Peyer's patch (tissue), 4 donors: ENCODE data around the gene SPATA6.

Experiments used
- POLR2A ChIP-seq, 2 donors: fragments of 450-650 bp; IDR thresholded peaks; one replicate each; pipeline ENCODE4 v1.5.1; 2017; ENCODE audit warnings: antibody characterized with exemption in 2 of 2, mild to moderate bottlenecking in 2 of 2, moderate library complexity in 2 of 2
- TF ChIP-seq, protein P1 (sequence below), 6 experiments: fragments of 450-650 bp in 4 of 6; fragments of 200-600 bp in 2 of 6; sonication (generic) in 1 of 6; IDR thresholded peaks; one replicate each; pipeline ENCODE4 v1.5.1; 2017 to 2019; ENCODE audit warnings: antibody characterized with exemption in 6 of 6, mild to moderate bottlenecking in 3 of 6, moderate library complexity in 1 of 6

DNA sequence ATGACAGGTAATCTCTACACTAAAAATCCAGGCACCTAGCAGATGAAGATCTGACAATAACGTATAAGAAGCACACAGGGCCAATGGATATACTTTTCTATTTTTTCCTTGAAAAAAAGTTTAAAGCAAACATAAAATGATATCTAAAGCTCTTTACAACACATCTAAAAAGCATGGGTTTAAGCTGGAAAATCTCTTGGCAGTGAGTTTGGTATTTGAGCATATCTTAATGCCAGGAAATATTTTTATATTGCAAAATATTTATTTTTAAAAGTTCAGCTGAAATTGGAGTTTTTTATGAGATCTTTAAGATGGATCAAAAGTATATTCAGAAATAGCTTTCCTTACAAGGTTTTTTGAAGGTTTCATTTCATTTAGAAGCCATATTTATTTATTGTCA lies 209.0 kb downstream of the SPATA6 start:
- no peak for TF ChIP-seq POLR2A (IDR thresholded peaks at IDR 0.05)
- TF ChIP-seq, protein P1, sequence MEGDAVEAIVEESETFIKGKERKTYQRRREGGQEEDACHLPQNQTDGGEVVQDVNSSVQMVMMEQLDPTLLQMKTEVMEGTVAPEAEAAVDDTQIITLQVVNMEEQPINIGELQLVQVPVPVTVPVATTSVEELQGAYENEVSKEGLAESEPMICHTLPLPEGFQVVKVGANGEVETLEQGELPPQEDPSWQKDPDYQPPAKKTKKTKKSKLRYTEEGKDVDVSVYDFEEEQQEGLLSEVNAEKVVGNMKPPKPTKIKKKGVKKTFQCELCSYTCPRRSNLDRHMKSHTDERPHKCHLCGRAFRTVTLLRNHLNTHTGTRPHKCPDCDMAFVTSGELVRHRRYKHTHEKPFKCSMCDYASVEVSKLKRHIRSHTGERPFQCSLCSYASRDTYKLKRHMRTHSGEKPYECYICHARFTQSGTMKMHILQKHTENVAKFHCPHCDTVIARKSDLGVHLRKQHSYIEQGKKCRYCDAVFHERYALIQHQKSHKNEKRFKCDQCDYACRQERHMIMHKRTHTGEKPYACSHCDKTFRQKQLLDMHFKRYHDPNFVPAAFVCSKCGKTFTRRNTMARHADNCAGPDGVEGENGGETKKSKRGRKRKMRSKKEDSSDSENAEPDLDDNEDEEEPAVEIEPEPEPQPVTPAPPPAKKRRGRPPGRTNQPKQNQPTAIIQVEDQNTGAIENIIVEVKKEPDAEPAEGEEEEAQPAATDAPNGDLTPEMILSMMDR (IDR thresholded peaks at IDR 0.05) = no peak
